ENCODE data around the gene ABCG4.

DNA sequence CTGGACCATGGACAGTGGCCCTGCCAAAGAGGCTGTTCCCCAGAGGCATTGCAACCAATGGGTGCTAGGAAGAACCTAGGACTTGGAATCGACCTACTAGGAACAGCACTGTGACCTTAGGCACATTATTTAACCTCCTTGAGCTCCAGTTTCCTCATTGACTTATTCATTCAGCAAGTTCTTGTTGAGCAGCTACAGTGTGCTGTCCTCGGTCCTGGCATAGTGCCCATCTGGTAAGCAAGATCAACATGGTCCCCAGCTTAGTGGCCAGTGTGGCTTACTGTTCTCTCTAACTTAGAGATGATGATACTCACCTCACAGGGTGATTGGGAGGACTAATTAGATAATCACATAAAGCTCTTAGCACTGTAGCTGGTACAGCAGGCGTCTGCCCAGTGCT, 8.2 kb downstream of the ABCG4 start:
- TF ChIP-seq, protein P1, sequence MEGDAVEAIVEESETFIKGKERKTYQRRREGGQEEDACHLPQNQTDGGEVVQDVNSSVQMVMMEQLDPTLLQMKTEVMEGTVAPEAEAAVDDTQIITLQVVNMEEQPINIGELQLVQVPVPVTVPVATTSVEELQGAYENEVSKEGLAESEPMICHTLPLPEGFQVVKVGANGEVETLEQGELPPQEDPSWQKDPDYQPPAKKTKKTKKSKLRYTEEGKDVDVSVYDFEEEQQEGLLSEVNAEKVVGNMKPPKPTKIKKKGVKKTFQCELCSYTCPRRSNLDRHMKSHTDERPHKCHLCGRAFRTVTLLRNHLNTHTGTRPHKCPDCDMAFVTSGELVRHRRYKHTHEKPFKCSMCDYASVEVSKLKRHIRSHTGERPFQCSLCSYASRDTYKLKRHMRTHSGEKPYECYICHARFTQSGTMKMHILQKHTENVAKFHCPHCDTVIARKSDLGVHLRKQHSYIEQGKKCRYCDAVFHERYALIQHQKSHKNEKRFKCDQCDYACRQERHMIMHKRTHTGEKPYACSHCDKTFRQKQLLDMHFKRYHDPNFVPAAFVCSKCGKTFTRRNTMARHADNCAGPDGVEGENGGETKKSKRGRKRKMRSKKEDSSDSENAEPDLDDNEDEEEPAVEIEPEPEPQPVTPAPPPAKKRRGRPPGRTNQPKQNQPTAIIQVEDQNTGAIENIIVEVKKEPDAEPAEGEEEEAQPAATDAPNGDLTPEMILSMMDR (IDR thresholded peaks at IDR 0.05; ENCODE audit: low read depth, low read length, missing input control), result no peak
- TF ChIP-seq, protein P2, sequence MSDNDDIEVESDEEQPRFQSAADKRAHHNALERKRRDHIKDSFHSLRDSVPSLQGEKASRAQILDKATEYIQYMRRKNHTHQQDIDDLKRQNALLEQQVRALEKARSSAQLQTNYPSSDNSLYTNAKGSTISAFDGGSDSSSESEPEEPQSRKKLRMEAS (IDR thresholded peaks at IDR 0.05), result no peak
- TF ChIP-seq TAF1 (conservative IDR thresholded peaks at IDR 0.05) (no peak), FOXA1 (IDR thresholded peaks at IDR 0.05) (no peak), RAD21 (IDR thresholded peaks at IDR 0.05) (no peak), YY1 (IDR thresholded peaks at IDR 0.05) (no peak), EGR1 (IDR thresholded peaks at IDR 0.05; ENCODE audit: low read depth in 2 of 2) (no peak), SP1 (IDR thresholded peaks at IDR 0.05) (no peak), JUND (IDR thresholded peaks at IDR 0.05) (no peak), GABPA (IDR thresholded peaks at IDR 0.05 in 1 of 2, conservative IDR thresholded peaks at IDR 0.05 in 1 of 2) (no peak), RXRA (IDR thresholded peaks at IDR 0.05) (no peak)
- TF ChIP-seq, protein P3, sequence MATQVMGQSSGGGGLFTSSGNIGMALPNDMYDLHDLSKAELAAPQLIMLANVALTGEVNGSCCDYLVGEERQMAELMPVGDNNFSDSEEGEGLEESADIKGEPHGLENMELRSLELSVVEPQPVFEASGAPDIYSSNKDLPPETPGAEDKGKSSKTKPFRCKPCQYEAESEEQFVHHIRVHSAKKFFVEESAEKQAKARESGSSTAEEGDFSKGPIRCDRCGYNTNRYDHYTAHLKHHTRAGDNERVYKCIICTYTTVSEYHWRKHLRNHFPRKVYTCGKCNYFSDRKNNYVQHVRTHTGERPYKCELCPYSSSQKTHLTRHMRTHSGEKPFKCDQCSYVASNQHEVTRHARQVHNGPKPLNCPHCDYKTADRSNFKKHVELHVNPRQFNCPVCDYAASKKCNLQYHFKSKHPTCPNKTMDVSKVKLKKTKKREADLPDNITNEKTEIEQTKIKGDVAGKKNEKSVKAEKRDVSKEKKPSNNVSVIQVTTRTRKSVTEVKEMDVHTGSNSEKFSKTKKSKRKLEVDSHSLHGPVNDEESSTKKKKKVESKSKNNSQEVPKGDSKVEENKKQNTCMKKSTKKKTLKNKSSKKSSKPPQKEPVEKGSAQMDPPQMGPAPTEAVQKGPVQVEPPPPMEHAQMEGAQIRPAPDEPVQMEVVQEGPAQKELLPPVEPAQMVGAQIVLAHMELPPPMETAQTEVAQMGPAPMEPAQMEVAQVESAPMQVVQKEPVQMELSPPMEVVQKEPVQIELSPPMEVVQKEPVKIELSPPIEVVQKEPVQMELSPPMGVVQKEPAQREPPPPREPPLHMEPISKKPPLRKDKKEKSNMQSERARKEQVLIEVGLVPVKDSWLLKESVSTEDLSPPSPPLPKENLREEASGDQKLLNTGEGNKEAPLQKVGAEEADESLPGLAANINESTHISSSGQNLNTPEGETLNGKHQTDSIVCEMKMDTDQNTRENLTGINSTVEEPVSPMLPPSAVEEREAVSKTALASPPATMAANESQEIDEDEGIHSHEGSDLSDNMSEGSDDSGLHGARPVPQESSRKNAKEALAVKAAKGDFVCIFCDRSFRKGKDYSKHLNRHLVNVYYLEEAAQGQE (IDR thresholded peaks at IDR 0.05), result no peak
- TF ChIP-seq, protein P4, sequence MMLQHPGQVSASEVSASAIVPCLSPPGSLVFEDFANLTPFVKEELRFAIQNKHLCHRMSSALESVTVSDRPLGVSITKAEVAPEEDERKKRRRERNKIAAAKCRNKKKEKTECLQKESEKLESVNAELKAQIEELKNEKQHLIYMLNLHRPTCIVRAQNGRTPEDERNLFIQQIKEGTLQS (IDR thresholded peaks at IDR 0.05), result no peak
- TF ChIP-seq, protein P5, sequence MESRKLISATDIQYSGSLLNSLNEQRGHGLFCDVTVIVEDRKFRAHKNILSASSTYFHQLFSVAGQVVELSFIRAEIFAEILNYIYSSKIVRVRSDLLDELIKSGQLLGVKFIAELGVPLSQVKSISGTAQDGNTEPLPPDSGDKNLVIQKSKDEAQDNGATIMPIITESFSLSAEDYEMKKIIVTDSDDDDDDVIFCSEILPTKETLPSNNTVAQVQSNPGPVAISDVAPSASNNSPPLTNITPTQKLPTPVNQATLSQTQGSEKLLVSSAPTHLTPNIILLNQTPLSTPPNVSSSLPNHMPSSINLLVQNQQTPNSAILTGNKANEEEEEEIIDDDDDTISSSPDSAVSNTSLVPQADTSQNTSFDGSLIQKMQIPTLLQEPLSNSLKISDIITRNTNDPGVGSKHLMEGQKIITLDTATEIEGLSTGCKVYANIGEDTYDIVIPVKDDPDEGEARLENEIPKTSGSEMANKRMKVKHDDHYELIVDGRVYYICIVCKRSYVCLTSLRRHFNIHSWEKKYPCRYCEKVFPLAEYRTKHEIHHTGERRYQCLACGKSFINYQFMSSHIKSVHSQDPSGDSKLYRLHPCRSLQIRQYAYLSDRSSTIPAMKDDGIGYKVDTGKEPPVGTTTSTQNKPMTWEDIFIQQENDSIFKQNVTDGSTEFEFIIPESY (IDR thresholded peaks at IDR 0.05), result no peak
